H1 (cell line): Measurements from ENCODE around the gene SLPI. TPM values are rescaled to one million over a fixed set of nuclear protein-coding genes. Genes with fewer than 3 reads are reported as not detected.
A peak's percentile ranks its signal among the peaks of the same experiment; 100 is the strongest.

Source experiments
- CTCF ChIA-PET: fragments of 300-600 bp; sonication (Branson Sonifier 250); formaldehyde crosslinking; loops from one replicate; lab custom pipeline; 2021; ENCODE audit not compliant: partially characterized antibody; lab: Charles Lee
- POLR2A ChIA-PET: fragments of 300-600 bp; sonication (Branson Sonifier 250); formaldehyde crosslinking; loops from one replicate; lab custom pipeline; 2021; ENCODE audit warnings: inconsistent platforms; ENCODE audit not compliant: partially characterized antibody; lab: Charles Lee
- DNase-seq, 2 experiments: peaks; one replicate each; pipeline versions ENCODE4 v3.0.0 to v3.0.0-alpha.2; 2010 to 2022; ENCODE audit warnings: low spot score in 2 of 2, low read depth in 1 of 2, mixed read lengths in 1 of 2
- FAIRE-seq: peaks from 2 replicates; lab custom pipeline; 2011; peaks lifted over from hg19 to GRCh38; lab: Jason Lieb, UNC
- H2AFZ ChIP-seq: 2 replicates; pipeline ENCODE4 v1.8.1; 2012; ENCODE audit warnings: low read length, inconsistent platforms
- H2AK5ac ChIP-seq: 2 replicates; pipeline ENCODE4 v1.6.1; 2013; ENCODE audit warnings: low read depth, low read length
- H2BK120ac ChIP-seq: replicated peaks from 2 replicates; pipeline ENCODE3; 2013; ENCODE audit warnings: low read depth, low read length, inconsistent platforms
- H2BK12ac ChIP-seq: 2 replicates; pipeline ENCODE4 v1.6.1; 2013; ENCODE audit warnings: low read depth, low read length
- H2BK15ac ChIP-seq: 2 replicates; pipeline ENCODE4 v1.6.1; 2013; ENCODE audit warnings: low read length
- H2BK20ac ChIP-seq: 2 replicates; pipeline ENCODE4 v1.6.1; 2013; ENCODE audit warnings: low read length
- H2BK5ac ChIP-seq: 2 replicates; pipeline ENCODE4 v1.6.1; 2013; ENCODE audit warnings: low read depth, low read length
- H3K14ac ChIP-seq: 2 replicates; pipeline ENCODE4 v1.6.1; 2013; ENCODE audit warnings: inconsistent platforms; ENCODE audit not compliant: insufficient read length
- H3K18ac ChIP-seq: 2 replicates; pipeline ENCODE4 v1.6.1; 2013; ENCODE audit warnings: low read length; ENCODE audit errors: extremely low read depth
- H3K23ac ChIP-seq: 2 replicates; pipeline ENCODE4 v1.6.1; 2013; ENCODE audit warnings: inconsistent platforms; ENCODE audit not compliant: insufficient read length
- H3K23me2 ChIP-seq: 2 replicates; pipeline ENCODE4 v1.6.1; 2013; ENCODE audit warnings: low read depth, low read length
- H3K27ac ChIP-seq: 2 replicates; pipeline ENCODE4 v1.6.1; 2011; ENCODE audit warnings: low read depth, low read length, inconsistent platforms
- H3K27me3 ChIP-seq, 4 experiments: replicated peaks in 1 of 4; 1 replicate in 1 of 4; 2 replicates in 3 of 4; pipeline versions ENCODE4 v1.6.1 to v1.8.1; 2011 to 2013; ENCODE audit warnings: low read length in 3 of 4, mild to moderate bottlenecking in 3 of 4, inconsistent platforms in 2 of 4, mixed read lengths in 2 of 4, moderate library complexity in 1 of 4; ENCODE audit not compliant: control insufficient read depth in 3 of 4, insufficient read depth in 3 of 4; ENCODE audit errors: extremely low read depth in 1 of 4
- H3K36me3 ChIP-seq, 4 experiments: 2 replicates each; pipeline versions ENCODE4 v1.6.1 to v1.8.1; 2011 to 2013; ENCODE audit warnings: mild to moderate bottlenecking in 4 of 4, low read length in 3 of 4, moderate library complexity in 2 of 4, control low read depth in 1 of 4, inconsistent platforms in 1 of 4; ENCODE audit not compliant: insufficient read depth in 4 of 4, control insufficient read depth in 2 of 4
- H3K4ac ChIP-seq: replicated peaks from 2 replicates; pipeline ENCODE3; 2013; ENCODE audit warnings: low read length, low read depth, mixed read lengths, inconsistent platforms; ENCODE audit not compliant: insufficient read length
- H3K4me1 ChIP-seq, 4 experiments: replicated peaks in 1 of 4; 1 replicate in 1 of 4; 2 replicates in 3 of 4; pipeline versions ENCODE4 v1.6.1 to v1.8.1; 2011 to 2013; ENCODE audit warnings: low read length in 3 of 4, inconsistent platforms in 2 of 4, mixed read lengths in 1 of 4; ENCODE audit not compliant: insufficient read depth in 4 of 4, control insufficient read depth in 3 of 4
- H3K4me2 ChIP-seq, 2 experiments: 2 replicates each; pipeline versions ENCODE4 v1.6.1 to v1.8.1; 2011 to 2013; ENCODE audit warnings: low read depth in 2 of 2, low read length in 2 of 2, control low read depth in 1 of 2, inconsistent platforms in 1 of 2, mild to moderate bottlenecking in 1 of 2; ENCODE audit not compliant: insufficient read depth in 1 of 2
- H3K4me3 ChIP-seq, 4 experiments: fragments of 200-600, 300-600 bp in 1 of 4; sonication (generic), shearing (Covaris generic), sonication (Bioruptor Twin) in 1 of 4; 2 replicates each; pipeline versions ENCODE4 v1.5.1 to v1.8.1; 2011 to 2016; ENCODE audit warnings: low read length in 4 of 4, low read depth in 3 of 4, control low read depth in 2 of 4, inconsistent platforms in 2 of 4, mild to moderate bottlenecking in 2 of 4, mixed read lengths in 1 of 4, moderate library complexity in 1 of 4; ENCODE audit not compliant: insufficient read depth in 2 of 4; ENCODE audit errors: extremely low read depth in 1 of 4
- H3K56ac ChIP-seq: replicated peaks from 2 replicates; pipeline ENCODE3; 2013; ENCODE audit warnings: low read depth, mild to moderate bottlenecking, mixed read lengths, low read length, inconsistent platforms; ENCODE audit not compliant: insufficient read length
- H3K79me1 ChIP-seq: 2 replicates; pipeline ENCODE4 v1.6.1; 2013; ENCODE audit warnings: low read depth, low read length, control low read depth
- H3K79me2 ChIP-seq, 2 experiments: 2 replicates each; pipeline versions ENCODE4 v1.6.1 to v1.8.1; 2012 to 2013; ENCODE audit warnings: low read length in 2 of 2, mild to moderate bottlenecking in 2 of 2, inconsistent platforms in 1 of 2; ENCODE audit not compliant: insufficient read depth in 2 of 2, control insufficient read depth in 1 of 2
- H3K9ac ChIP-seq, 4 experiments: replicated peaks in 1 of 4; 1 replicate in 1 of 4; 2 replicates in 3 of 4; pipeline versions ENCODE4 v1.6.1 to v1.8.1; 2011 to 2013; ENCODE audit warnings: low read depth in 3 of 4, low read length in 3 of 4, control low read depth in 2 of 4, mild to moderate bottlenecking in 2 of 4, moderate library complexity in 2 of 4, inconsistent platforms in 1 of 4; ENCODE audit errors: extremely low read depth in 1 of 4
- H3K9me3 ChIP-seq, 2 experiments: 2 replicates each; pipeline versions ENCODE4 v1.6.1 to v1.8.1; 2012 to 2013; ENCODE audit warnings: mild to moderate bottlenecking in 2 of 2, moderate library complexity in 2 of 2, control low read depth in 1 of 2, inconsistent platforms in 1 of 2, low read depth in 1 of 2, low read length in 1 of 2, mixed read lengths in 1 of 2; ENCODE audit not compliant: insufficient read depth in 2 of 2
- H4K20me1 ChIP-seq, 2 experiments: replicated peaks in 1 of 2; 2 replicates each; pipeline versions ENCODE3 to v1.8.1; 2011 to 2013; ENCODE audit warnings: inconsistent platforms in 2 of 2, low read length in 2 of 2, mild to moderate bottlenecking in 1 of 2; ENCODE audit not compliant: insufficient read depth in 2 of 2, control insufficient read depth in 1 of 2
- H4K5ac ChIP-seq: 2 replicates; pipeline ENCODE4 v1.6.1; 2013; ENCODE audit warnings: low read length, low read depth, mixed read lengths, inconsistent platforms; ENCODE audit not compliant: insufficient read length
- H4K8ac ChIP-seq: 2 replicates; pipeline ENCODE4 v1.8.0; 2013; ENCODE audit warnings: mild to moderate bottlenecking, moderate library complexity, low read length, inconsistent platforms; ENCODE audit not compliant: insufficient read depth; ENCODE audit errors: extremely low read depth
- H4K91ac ChIP-seq: replicated peaks from 2 replicates; pipeline ENCODE3; 2013; ENCODE audit warnings: low read length, mixed read lengths, inconsistent platforms; ENCODE audit not compliant: insufficient read length
- SIRT6 ChIP-seq: IDR thresholded peaks from one replicate; pipeline ENCODE4 v1.7.1; 2012; ENCODE audit warnings: low read length, inconsistent platforms
- SP2 ChIP-seq: IDR thresholded peaks from 2 replicates; pipeline ENCODE4 v1.6.1; 2012; ENCODE audit warnings: mild to moderate bottlenecking, low read length, inconsistent platforms
- TBP ChIP-seq: IDR thresholded peaks from 2 replicates; pipeline ENCODE4 v1.6.1; 2011; ENCODE audit warnings: low read depth, low read length, improper control_type of control experiment
- WGBS, 2 experiments: shearing (Covaris generic) in 1 of 2; methylation state at CpG; one replicate each; pipeline versions ENCODE4 v1.1.6 to v1.1.7; 2013 to 2015; ENCODE audit warnings: low lambda C conversion rate in 2 of 2, mixed read lengths in 2 of 2, inconsistent platforms in 1 of 2, low coverage in 1 of 2, missing lambda C conversion rate in 1 of 2; ENCODE audit not compliant: insufficient replicate concordance in 2 of 2, insufficient coverage in 1 of 2, insufficient read length in 1 of 2; ENCODE audit errors: extremely low coverage in 1 of 2, missing lambda C conversion rate in 1 of 2; 5-methylcytosine and 5-hydroxymethylcytosine counted together
- polyA plus RNA-seq, 7 experiments: library from polyadenylated mRNA; depleted of rRNA in 3 of 7; stranded (reverse) in 5 of 7; unstranded in 2 of 7; fragments of >200 nt in 5 of 7; fragments of 200-250 nt in 2 of 7; gene quantifications; 1 replicate in 5 of 7; 2 replicates in 1 of 7; 4 replicates in 1 of 7; pipeline versions ENCODE4 v1.2.1 to v1.2.3, GENCODE V29; 2011 to 2013; ENCODE audit warnings: missing spikeins in 2 of 7, mixed read lengths in 2 of 7
- total RNA-seq: library from RNA; stranded (reverse); fragmentation: NEBNext Ultra II Directional; extraction: Animal tissue kit (Norgen Biotek cat#: 25700); gene quantifications from 2 replicates; pipeline ENCODE4 v1.2.1, GENCODE V29; 2021

Gene SLPI
- total and polyA plus RNA-seq, 2 of the 8 experiments (the other 6 are each of a cell fraction or from before 2014, with no cell fraction given), result not detected

DNA sequence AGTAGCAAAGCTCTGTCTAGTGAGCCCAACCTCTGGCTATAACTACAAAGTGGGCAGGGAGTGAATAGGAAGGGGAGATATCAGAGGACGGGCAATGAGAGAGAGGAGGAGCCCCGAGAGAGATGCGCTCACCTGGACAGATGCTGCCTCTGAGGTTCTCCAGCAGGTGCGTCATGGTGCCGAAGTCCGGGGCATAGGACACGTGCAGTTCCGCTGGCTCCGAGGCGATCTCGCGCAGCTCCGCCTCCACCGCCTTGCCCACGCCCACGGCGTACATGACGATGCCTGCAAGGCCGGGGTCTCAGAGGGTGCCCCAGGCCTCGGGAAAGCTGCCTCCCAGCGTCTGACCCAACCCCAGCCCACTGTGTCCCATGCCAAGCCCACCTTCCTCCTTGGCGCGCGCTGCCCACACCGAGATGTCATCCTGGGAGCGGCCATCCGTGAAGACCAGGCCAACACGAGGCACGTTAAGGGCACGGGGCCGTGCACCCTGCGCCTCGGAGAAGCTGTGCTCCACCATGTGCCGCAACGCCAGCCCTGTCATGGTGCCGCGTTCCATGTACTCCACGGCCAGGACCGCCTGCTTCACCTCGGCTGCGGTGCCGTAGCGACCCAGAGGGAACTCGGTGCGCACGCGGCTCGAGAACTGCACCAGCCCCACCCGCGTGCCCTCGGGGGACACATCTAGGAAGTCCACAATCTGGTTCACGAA, 43.6 kb upstream of the SLPI start:
- H2BK5ac ChIP-seq, result no peak overlapping the region
- no peak overlapping the region for H3K14ac ChIP-seq

More for the DNA sequence above, 43.6 kb upstream of the SLPI start:
- Histone ChIP-seq H3K4me3 (no peak overlapping the region), H3K4ac (no peak overlapping the region), H2AK5ac (no peak overlapping the region), H3K9me3 (peaks cover 8 to 12% of the 10 kb centered on the region in 2 experiments), H4K5ac (no peak overlapping the region), H3K27ac (no peak overlapping the region), H3K23me2 (peaks cover 5% of the 10 kb centered on the region; the same call in 1 of the 2 replicates), H2AFZ (no peak overlapping the region), H3K4me1 (peaks cover 0 to 5% (median 3%) of the 10 kb centered on the region in 4 experiments; a peak in 4 of 7 replicates), H2BK120ac (no peak overlapping the region), H3K18ac (no peak overlapping the region), H2BK20ac (no peak overlapping the region), H3K79me1 (no peaks in the 10 kb centered on the region), H4K8ac (no peak overlapping the region), H3K23ac (no peak overlapping the region), H3K36me3 (0 out of 8 replicates have a peak, but pooled peaks cover 0 to 3% (median 0%) of the 10 kb centered on the region in 4 experiments), H3K79me2 (no peaks in the 10 kb centered on the region), H3K56ac (no peak overlapping the region), H4K91ac (no peak overlapping the region), H3K9ac (no peak overlapping the region), H4K20me1 (no peaks in the 10 kb centered on the region), H2BK12ac (peak overlapping the region; percentile 43; the same call in 1 of the 2 replicates), H2BK15ac (no peak overlapping the region), H3K4me2 (no peak overlapping the region), H3K27me3 (peaks cover 0 to 7% (median 4%) of the 10 kb centered on the region in 4 experiments; a peak in 3 of 7 replicates)
- WGBS, 2 experiments, result 90% methylated on average over 48 of the region's 52 CpGs; no CpG with 5 or more reads in 1 of the 2 experiments
- TF ChIP-seq SP2 (no peak), SIRT6 (no peak), TBP (no peak)
- CTCF ChIA-PET, result interaction anchor here (1.1 to 2.4 kb wide), 5 partner anchors 10 to 159 kb away, joined by 3 to 10 read pairs (median 3); partner anchors contain the start of genes MATN4 and RBPJL
- DNase-seq, result no peak
- FAIRE-seq, result no peak
- POLR2A ChIA-PET, result interaction anchor here (1.8 kb wide), 1 partner anchor 11 kb away, joined by 7 read pairs; the partner anchor contains the start of gene MATN4
